DMS 273 (cell line): ENCODE measurements around the gene CHID1.

ENCODE experiments used
- DNase-seq: peaks from one replicate; lab custom pipeline; 2025; ENCODE audit not compliant: unreplicated experiment; lab: John Stamatoyannopoulos, UW

The CHID1 gene

GRCh38 chr11:826227-826621 is 84.4 kb downstream of the CHID1 start:
- DNase-seq = no peak

DNA sequence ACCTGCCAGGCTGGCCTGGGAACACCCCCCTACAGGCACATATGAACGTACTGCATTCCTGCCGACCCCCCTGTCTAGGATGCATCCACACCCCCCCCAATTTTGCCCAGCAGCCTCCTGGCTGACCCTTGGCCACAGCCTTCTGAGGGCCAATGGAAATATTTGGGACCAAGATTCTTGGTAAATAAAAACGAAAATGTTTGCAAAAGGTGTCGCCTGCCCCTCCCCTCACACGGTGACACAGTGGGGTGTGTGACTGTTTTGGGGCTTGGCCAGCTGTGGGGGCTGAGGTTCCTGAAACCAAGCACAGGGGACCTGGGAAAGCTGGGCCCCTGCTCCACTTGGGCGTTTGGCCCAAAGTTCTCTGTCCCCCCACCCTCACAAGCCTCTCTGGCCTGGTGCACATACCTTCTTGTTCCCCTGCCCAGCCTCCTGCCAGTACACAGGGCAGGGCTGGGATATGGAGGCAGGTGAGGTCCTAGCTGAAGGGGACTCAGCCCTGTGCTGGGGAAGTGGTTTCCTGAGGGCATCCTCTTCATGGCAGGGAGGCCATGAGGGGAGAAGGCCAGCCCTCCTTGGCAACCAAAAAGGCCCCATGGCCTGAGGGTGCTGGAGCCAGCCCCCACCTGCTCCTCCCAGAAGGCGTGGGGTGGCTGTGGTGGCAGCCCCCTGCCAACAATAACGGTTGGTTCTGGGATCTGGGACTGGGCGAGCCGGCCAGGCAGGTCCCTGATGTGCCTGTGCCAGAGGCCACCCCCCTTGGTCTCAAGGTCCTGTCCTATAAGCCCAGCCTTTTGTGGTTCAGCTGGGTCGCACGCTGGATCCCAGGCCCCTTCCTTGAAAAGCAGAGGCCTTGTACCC is 85.0 kb downstream of the CHID1 start:
- no peak for DNase-seq

DNA sequence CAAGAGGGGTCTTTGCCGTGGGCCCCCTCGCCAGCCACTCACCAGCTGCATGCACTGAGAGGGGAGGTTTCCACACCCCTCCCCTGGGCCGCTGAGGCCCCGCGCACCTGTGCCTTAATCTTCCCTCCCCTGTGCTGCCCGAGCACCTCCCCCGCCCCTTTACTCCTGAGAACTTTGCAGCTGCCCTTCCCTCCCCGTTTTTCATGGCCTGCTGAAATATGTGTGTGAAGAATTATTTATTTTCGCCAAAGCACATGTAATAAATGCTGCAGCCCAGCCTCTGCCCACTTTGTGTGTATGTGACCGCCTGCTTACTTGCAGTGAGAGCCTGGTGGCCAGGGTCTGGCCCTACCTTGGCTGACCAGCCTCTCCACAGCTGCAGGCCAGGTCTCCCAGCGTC is 85.7 kb downstream of the CHID1 start:
- DNase-seq = no peak

DNA sequence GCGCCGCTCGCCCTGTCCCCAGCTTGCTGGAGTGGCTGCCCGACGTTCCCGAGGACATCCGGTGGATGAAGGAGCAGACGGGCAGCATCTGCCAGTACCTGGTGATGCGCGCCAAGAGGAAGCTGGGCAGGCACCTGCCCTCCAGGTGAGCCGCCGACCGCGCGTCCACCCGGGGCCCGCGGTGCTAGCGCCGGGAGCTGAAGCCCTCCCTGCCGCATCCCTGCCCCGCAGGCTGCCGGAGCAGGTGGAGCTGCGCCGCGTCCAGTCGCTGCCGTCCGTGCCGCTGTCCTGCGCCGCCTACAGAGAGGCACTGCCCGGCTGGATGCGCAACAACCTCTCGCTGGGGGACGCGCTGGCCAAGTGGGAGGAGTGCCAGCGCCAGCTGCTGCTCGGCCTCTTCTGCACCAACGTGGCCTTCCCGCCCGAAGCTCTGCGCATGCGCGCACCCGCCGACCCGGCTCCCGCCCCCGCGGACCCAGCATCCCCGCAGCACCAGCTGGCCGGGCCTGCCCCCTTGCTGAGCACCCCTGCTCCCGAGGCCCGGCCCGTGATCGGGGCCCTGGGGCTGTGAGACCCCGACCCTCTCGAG is 86.2 kb downstream of the CHID1 start:
- no peak for DNase-seq

GRCh38 chr11:823441-824291 is 86.9 kb downstream of the CHID1 start:
- no peak for DNase-seq

DNA sequence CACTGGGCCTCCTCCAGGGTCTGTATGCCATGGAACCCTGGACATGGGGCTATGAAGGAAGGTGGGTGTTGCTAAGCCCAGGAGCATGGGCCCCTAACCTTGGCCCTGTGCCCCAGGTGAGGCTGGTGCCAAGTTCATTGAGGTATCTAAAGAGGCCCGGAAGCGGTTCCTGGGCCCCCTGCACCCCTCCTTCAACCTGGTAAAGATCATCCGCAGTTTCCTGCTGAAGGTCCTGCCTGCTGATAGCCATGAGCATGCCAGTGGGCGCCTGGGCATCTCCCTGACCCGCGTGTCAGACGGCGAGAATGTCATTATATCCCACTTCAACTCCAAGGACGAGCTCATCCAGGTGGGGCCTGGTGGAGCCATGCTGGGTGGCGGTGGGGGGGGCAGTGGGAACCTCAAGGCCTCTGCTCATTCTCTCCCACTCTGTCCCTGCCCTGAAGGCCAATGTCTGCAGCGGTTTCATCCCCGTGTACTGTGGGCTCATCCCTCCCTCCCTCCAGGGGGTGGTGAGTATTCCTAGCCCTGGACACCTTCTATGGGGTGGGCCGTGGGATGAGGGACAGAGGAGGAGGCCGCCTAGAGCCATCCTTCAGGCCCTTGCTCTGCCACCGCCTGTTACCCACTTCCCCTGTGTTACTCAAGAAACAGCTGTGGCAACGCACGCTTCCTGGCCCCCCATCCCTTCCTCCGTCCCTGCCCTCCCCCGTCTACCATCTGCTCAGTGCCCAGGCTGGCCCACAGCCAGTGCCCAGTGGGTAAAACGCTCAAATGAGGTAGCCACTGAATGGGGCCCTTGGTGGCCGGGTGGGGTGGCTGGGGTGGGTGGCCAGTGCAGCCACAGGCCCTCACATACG is 88.9 kb downstream of the CHID1 start:
- peak; percentile 69 for DNase-seq

DNA sequence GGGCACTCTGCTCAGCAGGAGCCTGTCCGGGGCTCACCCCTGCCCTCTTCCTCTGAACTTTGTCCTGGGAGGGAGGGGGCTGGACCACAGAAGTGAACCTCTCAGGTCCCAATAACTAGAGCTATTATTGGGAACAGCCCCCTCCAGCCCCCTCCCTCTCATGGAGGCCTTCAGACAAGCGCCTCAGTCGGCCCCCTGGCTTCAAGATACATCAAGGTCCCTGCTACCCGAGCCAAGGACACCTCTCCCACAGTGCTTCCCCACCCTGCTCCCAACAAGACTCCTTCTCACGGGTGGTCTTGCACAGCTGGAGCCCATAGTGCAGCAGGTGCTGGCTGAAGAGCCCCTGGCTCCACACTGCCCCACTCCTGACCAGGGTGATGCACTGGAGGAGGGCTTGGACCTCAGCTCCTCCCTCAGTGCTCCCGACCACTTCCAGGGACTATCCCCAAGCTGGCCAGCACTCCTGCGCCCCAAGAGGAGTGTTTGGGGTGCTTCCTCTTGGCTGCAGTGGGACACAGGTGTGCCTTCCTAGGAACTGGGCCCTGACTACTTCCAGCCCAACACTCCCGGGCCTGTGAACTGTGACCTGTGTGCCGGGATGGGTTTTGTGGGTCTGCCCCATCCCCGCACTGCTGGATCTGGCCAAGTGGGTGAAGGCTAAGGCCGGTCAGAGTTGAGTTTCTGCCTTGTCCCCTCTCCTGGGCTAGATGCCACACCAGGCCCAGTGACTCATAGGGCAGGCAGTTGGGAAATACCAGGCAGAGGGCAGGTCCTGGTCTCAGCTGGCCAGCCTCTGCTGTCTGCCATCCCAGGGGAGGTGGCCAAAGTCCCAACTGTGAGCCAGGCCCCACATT is 89.7 kb downstream of the CHID1 start:
- no peak for DNase-seq

DNA sequence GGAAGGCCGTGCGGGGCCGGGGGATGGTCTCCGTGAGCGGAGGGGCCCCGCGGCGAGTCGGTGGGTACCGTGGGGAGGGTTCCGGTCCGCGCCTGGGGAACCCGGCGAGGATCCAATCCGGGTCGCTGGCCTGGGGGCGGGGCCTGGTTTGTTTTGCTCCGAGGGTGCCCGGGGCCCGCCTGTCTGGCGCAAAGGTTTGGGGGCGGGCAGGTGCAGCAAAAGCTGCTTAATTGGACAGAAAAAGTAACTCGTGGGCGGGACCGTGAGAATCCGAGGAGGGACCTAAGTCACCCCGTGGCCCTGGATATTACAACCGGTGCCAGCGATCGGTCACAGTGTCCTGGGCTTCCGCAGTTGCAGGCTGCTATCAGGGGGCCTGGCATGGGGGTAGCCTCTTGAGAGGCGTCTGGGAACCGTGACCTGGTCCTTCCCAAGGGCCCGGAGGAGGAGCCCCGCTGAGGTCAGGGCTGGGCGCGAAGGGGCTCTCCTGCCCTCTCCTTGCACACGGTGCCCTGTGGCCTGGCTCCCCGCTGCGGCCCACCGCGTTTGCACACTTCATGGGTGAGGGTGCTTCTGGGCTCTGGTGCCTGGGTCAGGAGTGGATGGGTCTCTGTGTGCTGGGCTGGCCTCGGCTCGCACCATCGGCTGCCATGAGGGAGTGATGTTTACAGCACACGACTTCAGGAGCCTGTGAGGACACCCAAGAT is 90.5 kb downstream of the CHID1 start:
- peak; percentile 89 for DNase-seq

DNA sequence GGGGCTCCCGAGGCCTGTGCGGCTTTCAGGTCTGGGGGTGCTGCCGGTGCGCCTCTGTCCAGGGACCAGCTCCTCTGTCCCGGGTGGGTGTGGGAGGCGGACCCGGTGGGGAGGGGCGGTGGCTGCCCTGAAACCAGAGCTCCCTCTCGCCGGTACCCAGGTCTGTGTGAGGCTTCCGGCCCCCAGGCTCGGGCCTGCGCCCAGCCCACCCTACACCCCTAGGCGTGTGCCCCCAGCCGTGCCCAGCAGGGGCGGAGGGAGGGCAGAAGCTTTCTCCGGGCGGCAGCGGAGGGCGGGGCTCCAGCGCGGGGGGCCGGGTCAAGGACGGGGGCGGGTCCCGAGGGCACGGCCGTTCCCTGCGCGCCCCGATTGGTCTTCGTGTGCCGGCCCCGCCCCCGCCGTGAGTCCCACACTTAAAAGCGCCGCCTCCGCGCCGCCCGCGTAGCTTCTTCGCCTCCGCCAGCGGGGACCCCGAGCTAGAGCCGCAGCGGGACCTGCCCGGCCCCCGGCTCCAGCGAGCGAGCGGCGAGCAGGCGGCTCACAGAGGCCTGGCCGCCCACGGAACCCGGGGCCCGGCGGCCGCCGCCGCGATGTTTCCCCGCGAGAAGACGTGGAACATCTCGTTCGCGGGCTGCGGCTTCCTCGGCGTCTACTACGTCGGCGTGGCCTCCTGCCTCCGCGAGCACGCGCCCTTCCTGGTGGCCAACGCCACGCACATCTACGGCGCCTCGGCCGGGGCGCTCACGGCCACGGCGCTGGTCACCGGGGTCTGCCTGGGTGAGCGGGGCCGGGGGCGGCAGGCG is 91.3 kb downstream of the CHID1 start:
- peak; percentile 93 for DNase-seq

- DNase-seq = no peak
Observed at GRCh38 chr11:818396-819128, 92.0 kb downstream of the CHID1 start, which contains the start of gene PNPLA2. Gene PNPLA2 (plus strand): TSS chr11:818914. CDS start chr11:819719, 805 bp downstream.
